Spinal cord (tissue), 10 donors: ENCODE results near the gene FLG2. TPM values are rescaled to one million over a fixed set of nuclear protein-coding genes. Genes with fewer than 3 reads are reported as not detected.

Experiments
- DNase-seq, 6 donors: peaks; one replicate each; pipeline versions ENCODE4 v3.0.0 to v3.0.0-alpha.2; 2013 to 2015; ENCODE audit warnings: low spot score in 6 of 6, low read depth in 4 of 6
- H3K27ac ChIP-seq: one replicate; pipeline ENCODE4 v1.5.1; 2013; ENCODE audit warnings: low read depth, low read length, control low read depth
- H3K27me3 ChIP-seq: one replicate; pipeline ENCODE4 v1.6.1; 2013; ENCODE audit warnings: low read length; ENCODE audit not compliant: control insufficient read depth, insufficient read depth
- H3K36me3 ChIP-seq: one replicate; pipeline ENCODE4 v1.6.1; 2013; ENCODE audit warnings: low read length; ENCODE audit not compliant: control insufficient read depth, insufficient read depth
- H3K4me1 ChIP-seq: one replicate; pipeline ENCODE4 v1.6.1; 2013; ENCODE audit warnings: low read length; ENCODE audit not compliant: control insufficient read depth, insufficient read depth
- H3K4me3 ChIP-seq: one replicate; pipeline ENCODE4 v1.5.1; 2013; ENCODE audit warnings: low read depth, low read length, control low read depth
- H3K9me3 ChIP-seq: one replicate; pipeline ENCODE4 v1.6.1; 2013; ENCODE audit warnings: low read length; ENCODE audit not compliant: control insufficient read depth, insufficient read depth
- WGBS: methylation state at CpG from one replicate; pipeline ENCODE4 v1.1.5; 2013; ENCODE audit warnings: missing lambda C conversion rate; ENCODE audit not compliant: insufficient coverage; 5-methylcytosine and 5-hydroxymethylcytosine counted together
- long read RNA-seq, 4 donors: transcript quantifications; one replicate each; lab custom pipeline, GENCODE V29; 2026
- polyA plus RNA-seq, 2 donors: library from polyadenylated mRNA; unstranded; fragments of 120-200 nt; gene quantifications; one replicate each; pipeline ENCODE4 v1.2.1, GENCODE V29; 2013; ENCODE audit not compliant: insufficient read length in 2 of 2
- total RNA-seq, 2 donors: library from RNA; depleted of rRNA in 1 of 2; stranded (reverse); fragments of 120-200 nt in 1 of 2; fragments of >200 nt in 1 of 2; gene quantifications; one replicate each; pipeline versions ENCODE4 v1.2.3 to v1.2.4, GENCODE V29; 2013 to 2014
- donor health status: healthy.

FLG2 gene
- total RNA-seq (not detected), polyA plus RNA-seq (under 1 TPM; 0.03 to 0.11 TPM)
- long read RNA-seq, donor 1: 0 reads
- long read RNA-seq, donor 2: 0 reads
- long read RNA-seq, donor 3: 0 reads
- long read RNA-seq, donor 4: 0 reads

DNA sequence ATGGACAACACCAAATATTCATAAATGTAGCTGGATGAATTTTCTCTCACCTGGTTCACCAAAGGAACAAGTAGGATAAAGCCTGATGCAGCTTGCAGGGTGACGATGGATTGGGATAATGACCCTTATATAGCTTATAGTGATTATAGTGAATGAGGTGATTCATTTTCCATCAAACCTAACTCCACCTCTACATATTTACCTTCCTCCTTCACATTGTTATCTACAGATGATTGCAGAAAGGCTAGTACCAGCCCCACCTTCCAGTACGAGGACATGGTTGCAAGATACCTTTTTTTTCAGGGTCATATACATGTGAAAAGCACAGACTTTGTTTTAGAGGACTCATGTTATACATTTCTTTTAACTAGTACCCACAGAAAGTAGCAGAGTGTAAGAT is at the start of gene FLG2:
TSS of gene FLG2 (minus strand) at position 101 of the 400 bp plus-strand sequence. CDS start 1,122 bp downstream, outside the sequence.
- DNase-seq: no peak
- H3K36me3 ChIP-seq: no peaks in the 10 kb centered on the region
- no peaks in the 10 kb centered on the region for H3K9me3 ChIP-seq
- H3K4me3 ChIP-seq: no peak within 1 kb of the TSS
- no peaks in the 10 kb centered on the region for H3K27me3 ChIP-seq
- no peak within 1 kb of the TSS for H3K27ac ChIP-seq
- no CpG with 5 or more reads among the region's 2 CpGs for WGBS
- no peaks in the 10 kb centered on the region for H3K4me1 ChIP-seq

DNA sequence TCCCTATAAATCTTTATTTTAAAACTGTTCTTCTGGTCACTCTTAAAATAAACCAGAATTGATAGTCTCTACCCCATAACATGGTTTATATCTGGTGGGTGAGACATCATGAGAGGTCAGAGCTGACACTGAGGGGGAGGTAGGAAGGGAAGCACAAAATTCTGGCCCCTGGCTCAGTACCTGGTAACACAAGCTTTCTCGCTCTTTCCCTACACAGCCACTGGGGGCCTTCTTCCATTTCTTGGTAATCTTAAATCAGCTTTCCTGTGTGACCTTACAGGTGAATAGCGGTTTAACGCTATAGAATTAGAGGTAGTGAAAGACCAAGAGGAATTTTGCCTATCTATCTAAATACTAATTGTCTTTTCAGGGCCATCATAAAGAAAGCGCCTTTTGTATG is 48.9 kb upstream of the FLG2 start:
- no CpG with 5 or more reads among the region's 4 CpGs for WGBS

DNA sequence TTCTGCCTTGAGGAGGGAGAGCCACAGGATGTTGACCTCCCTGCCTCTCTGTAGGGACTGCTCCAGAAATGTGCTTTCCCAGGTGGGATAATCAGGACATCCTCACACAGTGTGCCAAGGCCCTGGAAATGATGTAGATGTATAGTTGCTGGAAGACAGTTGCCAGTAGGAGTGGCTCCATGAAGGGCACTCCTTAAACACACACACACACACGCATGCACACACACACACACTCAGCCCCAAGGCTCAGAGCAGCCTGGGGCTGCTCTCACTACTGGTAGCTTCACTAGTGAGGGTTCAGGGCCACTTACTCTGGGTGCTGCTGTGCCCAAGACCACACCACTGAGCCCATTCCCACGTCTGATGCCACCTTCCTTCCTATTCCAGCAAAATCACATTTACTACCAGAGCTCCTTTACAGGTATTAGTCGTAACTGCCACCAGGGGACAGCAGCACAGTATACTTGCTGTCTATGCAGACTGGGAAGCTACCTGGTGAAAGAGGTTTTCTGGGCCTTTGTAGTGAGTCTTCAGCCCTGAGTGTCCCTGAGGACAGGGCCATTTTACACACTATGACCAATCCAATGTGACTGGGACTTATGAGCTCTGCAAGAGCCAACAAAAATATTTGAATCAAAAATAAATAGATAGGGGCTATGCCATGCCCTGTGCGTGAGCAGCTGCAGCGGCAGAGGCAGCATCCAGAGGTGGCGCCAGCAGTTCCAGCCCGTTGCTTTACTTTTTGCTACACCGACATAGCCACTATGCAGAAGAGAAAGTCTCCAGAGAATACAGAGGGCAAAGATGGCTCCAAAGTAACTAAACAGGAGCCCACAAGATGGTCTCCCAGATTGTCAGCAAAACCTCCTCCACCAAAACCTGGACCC is 39.2 kb upstream of the FLG2 start:
- no peaks in the 10 kb centered on the region for H3K36me3 ChIP-seq
- no peak for DNase-seq
- no peaks in the 10 kb centered on the region for H3K4me1 ChIP-seq
- 29% methylated on average over 4 of the region's 8 CpGs for WGBS
- H3K27me3 ChIP-seq: no peaks in the 10 kb centered on the region
- H3K27ac ChIP-seq: no peak overlapping the region
- H3K4me3 ChIP-seq: no peak overlapping the region
- no peaks in the 10 kb centered on the region for H3K9me3 ChIP-seq

More for the DNA sequence above, 48.9 kb upstream of the FLG2 start:
- H3K4me3 ChIP-seq: no peak overlapping the region
- H3K27ac ChIP-seq: no peak overlapping the region
- DNase-seq: no peak
- peaks cover 15% of the 10 kb centered on the region for H3K4me1 ChIP-seq
- no peaks in the 10 kb centered on the region for H3K9me3 ChIP-seq
- H3K27me3 ChIP-seq: no peaks in the 10 kb centered on the region
- no peaks in the 10 kb centered on the region for H3K36me3 ChIP-seq

DNA sequence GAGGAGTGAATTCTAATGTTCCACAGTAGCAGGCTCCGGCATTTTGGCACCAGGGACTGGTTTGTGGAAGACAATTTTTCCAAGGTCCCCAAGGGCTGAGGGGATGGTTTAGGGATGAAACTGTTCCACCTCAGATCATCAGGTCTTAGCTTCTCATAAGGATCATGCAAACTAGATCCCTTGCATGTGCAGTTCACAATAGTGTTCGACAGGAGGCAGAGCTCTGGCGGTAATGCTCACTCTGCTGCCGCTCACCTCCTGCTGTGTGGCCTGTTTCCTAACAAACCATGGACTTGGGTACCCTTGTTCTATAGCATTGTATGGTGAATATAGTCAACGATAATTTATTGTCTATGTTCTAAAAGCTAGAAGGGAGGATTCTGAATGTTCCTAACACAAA is 37.7 kb upstream of the FLG2 start:
- Histone ChIP-seq H3K4me3 (no peak overlapping the region), H3K36me3 (no peaks in the 10 kb centered on the region), H3K27me3 (no peaks in the 10 kb centered on the region), H3K9me3 (no peaks in the 10 kb centered on the region), H3K4me1 (no peaks in the 10 kb centered on the region), H3K27ac (no peak overlapping the region)
- no peak for DNase-seq
- WGBS: 47% methylated on average over 4 of the region's 5 CpGs

DNA sequence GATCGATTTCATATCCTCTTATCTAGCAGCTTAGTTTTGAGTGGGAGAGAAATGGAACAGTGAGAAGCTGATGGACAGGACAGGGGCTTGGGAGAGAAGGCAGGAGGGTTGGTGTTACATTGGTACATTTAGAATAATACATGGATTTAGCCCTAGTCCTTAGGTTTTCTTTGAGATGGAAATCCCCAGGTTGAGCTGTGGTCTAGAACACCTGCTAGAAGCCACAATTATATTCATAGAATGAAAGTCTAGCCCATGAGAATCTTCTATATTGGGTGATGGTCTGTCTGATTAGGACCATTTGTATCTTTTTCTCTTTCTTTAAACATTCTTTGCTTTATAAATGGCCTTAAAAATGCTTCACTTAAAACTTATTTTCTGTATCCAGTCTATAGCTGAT is 34.3 kb upstream of the FLG2 start:
- H3K27ac ChIP-seq: no peak overlapping the region
- no CpG with 5 or more reads among the region's 1 CpG for WGBS
- DNase-seq: no peak
- H3K4me1 ChIP-seq: no peaks in the 10 kb centered on the region
- no peaks in the 10 kb centered on the region for H3K27me3 ChIP-seq
- H3K4me3 ChIP-seq: no peak overlapping the region
- H3K9me3 ChIP-seq: no peaks in the 10 kb centered on the region
- H3K36me3 ChIP-seq: no peaks in the 10 kb centered on the region

DNA sequence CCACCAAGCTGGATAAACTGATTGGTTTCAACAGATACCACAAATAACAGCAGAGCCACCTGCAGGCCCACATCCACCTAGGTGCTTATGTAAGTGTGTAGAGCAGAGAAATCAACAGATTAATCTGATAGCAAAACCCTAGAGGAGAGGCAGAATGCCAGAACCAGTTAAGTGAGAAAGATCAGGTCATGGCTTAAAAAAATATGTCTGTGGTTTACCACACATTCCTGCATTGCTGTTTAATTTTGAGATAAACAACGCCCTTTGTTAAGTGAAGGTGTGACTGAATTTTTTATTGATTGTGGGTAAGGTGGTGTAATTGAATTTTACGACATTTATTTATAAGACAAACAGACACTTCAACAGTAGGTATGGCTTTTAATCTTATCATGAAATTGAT is 33.1 kb upstream of the FLG2 start:
- Histone ChIP-seq H3K9me3 (no peaks in the 10 kb centered on the region), H3K4me1 (no peaks in the 10 kb centered on the region), H3K27me3 (no peaks in the 10 kb centered on the region), H3K36me3 (no peaks in the 10 kb centered on the region), H3K27ac (no peak overlapping the region), H3K4me3 (no peak overlapping the region)
- DNase-seq: no peak
- no CpG with 5 or more reads among the region's 2 CpGs for WGBS

DNA sequence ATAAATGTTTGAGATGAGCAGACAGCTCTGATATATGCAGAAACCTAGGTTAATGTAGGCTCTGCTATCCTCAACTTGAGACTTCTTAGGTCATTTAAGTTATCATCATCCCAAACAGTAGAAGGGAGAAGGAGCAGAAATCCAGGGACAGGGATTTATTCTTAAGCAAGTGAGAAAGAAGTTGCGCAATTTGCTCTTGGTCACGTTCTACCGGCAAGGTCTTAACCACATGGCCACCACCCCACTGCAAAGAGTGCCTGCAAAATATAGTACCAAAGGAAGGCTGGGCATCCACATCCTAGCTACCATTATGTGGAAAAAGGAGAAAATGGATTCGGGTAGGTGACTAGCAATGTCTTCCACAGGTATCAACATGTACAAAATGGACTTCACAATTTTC is 29.1 kb upstream of the FLG2 start:
- H3K9me3 ChIP-seq: no peaks in the 10 kb centered on the region
- no peak for DNase-seq
- no peak overlapping the region for H3K27ac ChIP-seq
- no peak overlapping the region for H3K4me3 ChIP-seq
- H3K27me3 ChIP-seq: no peaks in the 10 kb centered on the region
- no peaks in the 10 kb centered on the region for H3K36me3 ChIP-seq
- no peaks in the 10 kb centered on the region for H3K4me1 ChIP-seq
- WGBS: 100% methylated on average over 2 of the region's 4 CpGs

DNA sequence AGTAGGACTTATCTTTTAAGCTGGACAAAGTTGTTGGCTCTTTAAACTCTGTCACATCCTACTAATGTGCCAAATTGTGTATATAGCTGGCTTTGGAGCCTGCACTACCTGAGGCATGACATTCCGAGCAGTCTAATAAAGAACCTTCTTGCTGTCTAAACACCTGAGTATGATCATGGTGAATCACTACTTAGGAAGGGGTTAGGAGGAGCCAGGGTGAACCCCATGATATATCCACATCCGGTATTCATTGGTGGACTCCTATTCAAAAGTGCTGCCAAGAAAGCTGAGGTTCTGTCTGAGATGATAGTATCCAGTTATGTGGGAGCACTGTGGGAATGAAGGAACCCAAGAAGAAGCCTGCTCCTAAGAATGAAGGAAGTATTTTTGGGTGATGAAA is 27.1 kb upstream of the FLG2 start:
- no peaks in the 10 kb centered on the region for H3K27me3 ChIP-seq
- no peaks in the 10 kb centered on the region for H3K4me1 ChIP-seq
- no peaks in the 10 kb centered on the region for H3K9me3 ChIP-seq
- H3K36me3 ChIP-seq: no peaks in the 10 kb centered on the region
- DNase-seq: no peak
- WGBS: 88% methylated on average over 1 of the region's 2 CpGs
- H3K4me3 ChIP-seq: no peak overlapping the region
- H3K27ac ChIP-seq: no peak overlapping the region

DNA sequence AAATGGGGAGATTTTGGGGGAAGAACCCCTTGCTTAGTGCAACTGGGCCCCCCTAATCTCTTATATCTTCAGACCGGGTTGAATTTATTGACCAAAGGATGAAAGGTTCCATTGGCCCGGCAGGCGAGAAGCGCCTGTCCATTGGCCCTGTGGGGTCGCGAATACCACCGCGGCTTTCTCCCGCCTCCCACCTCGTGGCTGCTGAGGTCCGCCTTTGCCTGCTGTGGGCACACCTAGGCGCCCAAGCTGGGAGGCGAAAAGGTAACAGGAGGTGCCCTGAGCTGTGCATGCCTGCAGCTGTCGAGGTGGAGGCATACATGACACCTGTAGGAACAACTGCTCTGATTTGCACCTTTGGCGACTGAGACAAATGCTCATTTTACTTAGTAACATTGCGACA is 21.1 kb upstream of the FLG2 start:
- H3K36me3 ChIP-seq: no peaks in the 10 kb centered on the region
- 84% methylated on average over 13 of the region's 16 CpGs for WGBS
- H3K9me3 ChIP-seq: no peaks in the 10 kb centered on the region

DNA sequence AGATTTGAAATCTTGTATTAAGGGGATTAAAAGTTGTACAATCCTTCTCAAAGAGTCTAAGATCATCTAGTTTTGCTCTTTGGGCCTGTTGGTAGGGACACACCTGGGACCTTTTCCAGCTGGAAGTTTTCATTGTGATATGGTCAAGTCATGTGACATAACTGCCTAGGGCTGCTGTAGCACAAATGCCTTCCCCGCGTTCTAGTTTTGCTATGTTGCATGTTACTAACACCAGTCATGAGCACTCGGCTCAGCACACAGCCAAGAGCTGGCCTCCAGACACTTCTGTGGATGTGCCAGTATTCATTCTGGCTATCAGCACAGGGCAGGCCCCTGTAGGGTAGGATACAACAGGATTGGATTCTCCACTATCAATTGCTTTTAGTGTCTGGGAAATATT is 14.6 kb upstream of the FLG2 start:
- DNase-seq: no peak
- H3K9me3 ChIP-seq: no peaks in the 10 kb centered on the region
- H3K27me3 ChIP-seq: no peaks in the 10 kb centered on the region
- 83% methylated on average over 3 of the region's 3 CpGs for WGBS
- H3K4me3 ChIP-seq: no peak overlapping the region
- H3K36me3 ChIP-seq: no peaks in the 10 kb centered on the region
- H3K4me1 ChIP-seq: no peaks in the 10 kb centered on the region
- H3K27ac ChIP-seq: no peak overlapping the region

More for the DNA sequence above, 21.1 kb upstream of the FLG2 start:
- DNase-seq: no peak
- no peaks in the 10 kb centered on the region for H3K27me3 ChIP-seq
- H3K27ac ChIP-seq: no peak overlapping the region
- no peaks in the 10 kb centered on the region for H3K4me1 ChIP-seq
- H3K4me3 ChIP-seq: no peak overlapping the region
